SW480 (cell line): ENCODE data around the gene CLTCL1.
"Not testable (repeated sequence)": the region's sequence is repeated elsewhere in the genome, so short reads cannot be mapped to it uniquely, and the experiment has no call there.

Experiments
- DNase-seq: peaks from one replicate; pipeline ENCODE4 v3.0.0-alpha.2; 2016; ENCODE audit warnings: low spot score

CLTCL1 gene

DNA sequence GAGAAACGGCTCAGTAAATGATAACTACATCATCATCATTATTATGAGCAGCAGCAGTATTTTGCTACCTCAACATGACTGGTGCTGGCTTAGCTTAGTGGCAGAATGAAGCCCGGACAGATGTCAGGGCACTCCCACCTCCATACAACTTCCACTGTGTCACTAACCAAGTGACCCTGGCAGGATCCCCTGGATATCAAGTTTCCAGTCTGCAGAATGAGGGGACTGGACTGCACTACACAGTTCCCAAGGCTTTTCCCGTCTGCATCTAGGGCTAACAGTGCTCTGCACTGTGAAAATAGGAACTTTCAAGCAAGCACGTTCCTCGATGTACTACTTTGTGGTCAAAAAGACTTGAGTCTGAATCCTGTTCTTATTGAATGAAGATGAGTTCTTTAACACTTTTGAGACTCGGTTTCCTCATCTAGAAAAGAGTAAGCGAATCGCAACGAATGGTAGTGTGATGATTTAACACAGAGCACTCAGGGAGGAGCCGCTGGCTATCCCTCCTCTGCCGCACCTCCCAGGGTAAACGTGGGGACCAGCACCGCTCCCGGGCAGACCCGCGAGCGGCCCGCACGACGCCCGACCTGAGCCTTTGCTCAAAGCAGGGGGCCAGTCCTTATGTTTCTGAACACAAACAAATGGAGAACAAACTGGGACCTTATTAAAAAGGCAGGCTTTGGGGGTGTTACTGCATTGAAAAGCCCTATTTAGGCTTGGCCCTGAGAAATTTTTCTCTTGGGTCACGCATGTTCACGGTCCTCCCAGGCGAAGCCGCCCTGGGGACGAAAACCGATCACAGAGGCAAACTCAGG lies 910 bp downstream of the CLTCL1 start:
- no peak for DNase-seq

DNA sequence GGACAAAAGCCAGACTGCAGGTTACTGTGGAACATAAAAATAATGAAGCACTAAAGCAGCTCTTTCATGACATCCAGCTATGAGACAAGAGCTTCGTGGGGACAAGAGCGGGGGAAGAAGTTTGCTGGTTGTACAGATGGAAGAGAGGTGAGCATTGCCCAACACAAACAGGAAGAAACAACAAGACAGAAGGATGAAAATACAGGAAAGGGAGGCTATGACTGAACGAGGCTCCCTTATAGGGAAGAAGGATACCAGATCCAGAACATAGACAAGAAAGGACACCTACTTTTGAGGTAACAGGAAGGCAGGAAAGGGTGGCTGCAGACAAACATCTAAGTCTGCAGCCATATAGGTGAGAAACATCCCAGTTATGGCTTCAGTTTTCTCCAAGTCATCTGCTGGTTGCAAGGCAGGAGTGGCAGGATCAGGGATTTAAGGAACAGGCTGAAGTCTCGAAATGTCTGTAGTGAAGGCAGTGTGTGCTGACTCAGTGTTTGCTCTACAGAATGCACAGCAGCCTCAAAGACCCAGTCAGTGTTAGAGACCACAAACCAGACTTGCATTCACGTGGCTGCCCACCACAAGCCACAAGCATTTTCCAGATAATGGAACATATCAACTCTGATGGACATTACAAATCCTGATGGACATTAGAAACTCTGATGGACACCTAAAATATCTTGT lies 1.9 kb downstream of the CLTCL1 start:
- DNase-seq: peak; percentile 53

DNA sequence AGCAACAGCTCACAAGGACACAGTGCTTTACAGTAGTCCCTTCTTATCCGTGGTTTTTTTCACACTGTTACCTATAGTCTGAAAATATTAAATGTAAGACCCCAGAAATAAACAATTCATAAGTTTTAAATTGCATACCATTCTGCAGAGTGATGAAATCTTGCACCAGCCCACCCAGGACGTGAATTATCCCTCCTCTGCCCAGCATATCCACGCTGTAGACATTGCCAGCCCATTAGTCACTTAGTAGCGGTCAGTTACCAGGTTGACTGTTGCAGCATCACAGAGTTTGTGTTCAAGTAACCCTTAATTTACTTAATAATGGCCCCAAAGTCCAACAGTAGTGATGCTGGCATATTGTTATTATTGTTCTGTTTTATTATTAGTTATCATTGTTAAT lies 3.6 kb downstream of the CLTCL1 start:
- DNase-seq: peak; percentile 26

DNA sequence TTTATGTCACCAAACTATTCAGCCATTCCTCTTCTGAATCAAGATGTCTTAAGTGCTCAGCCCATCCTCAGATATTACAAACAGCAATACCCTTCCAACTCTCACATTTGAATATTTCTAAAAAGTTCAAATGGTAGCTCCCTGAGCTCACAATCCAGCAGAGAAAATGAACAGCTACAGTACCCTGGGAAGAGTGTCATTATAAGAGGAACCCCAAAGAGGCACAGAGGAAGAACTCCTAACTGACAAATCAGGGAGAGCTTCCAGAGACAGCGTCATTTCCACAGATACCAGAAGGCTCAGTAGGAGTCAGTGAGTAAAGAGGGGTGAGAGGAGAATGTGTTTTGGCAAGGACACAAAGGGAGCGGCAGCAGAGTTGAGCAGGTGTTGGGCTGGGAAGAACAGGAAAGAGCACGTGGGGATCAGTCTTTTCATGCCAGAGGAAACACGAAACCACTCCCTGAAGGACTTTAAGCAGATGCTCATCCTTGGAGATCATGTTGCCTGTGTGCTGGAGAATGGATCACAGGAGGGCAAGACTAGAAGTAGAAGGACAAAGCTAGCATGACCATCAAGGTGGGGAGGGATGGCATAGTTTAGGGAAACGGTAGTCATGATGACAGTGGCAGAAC lies 4.3 kb downstream of the CLTCL1 start:
- peak; percentile 17 for DNase-seq

DNA sequence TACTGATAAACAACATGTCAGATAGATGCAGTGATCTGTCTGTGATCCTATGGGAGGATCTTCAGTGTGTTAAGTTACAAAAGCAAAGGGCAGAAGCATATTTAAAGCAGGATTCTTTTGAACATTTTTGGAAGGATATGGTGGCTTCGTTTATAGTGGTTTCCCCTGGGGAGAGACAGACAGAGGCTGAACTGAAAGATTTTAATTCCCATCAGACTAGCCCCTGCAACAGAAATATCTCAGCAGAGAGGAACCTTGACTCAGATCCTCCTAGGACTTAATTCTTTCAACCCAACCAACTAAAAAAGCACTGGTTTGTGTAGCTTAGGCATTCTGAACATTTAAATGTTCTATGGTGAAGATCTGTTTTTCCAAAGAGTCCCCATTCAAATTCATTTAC lies 5.7 kb downstream of the CLTCL1 start:
- no peak for DNase-seq

DNA sequence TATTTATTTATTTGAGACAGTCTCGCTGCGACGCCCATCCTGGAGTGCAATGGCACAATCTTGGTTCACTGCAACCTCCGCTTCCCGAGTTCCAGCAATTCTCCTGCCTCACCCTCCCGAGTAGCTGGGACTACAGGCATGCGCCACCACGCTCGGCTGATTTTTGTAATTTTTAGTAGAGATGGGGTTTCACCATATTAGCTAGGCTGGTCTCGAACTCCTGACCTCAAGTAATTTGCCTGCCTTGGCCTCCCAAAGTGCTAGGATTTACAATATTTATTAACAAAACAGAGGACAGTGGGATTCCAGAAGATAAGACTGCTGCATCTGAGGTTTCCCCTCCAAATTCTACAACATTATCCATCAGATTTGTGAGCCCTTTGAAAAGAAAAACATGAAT lies 12.4 kb downstream of the CLTCL1 start:
- not testable (repeated sequence) for DNase-seq

DNA sequence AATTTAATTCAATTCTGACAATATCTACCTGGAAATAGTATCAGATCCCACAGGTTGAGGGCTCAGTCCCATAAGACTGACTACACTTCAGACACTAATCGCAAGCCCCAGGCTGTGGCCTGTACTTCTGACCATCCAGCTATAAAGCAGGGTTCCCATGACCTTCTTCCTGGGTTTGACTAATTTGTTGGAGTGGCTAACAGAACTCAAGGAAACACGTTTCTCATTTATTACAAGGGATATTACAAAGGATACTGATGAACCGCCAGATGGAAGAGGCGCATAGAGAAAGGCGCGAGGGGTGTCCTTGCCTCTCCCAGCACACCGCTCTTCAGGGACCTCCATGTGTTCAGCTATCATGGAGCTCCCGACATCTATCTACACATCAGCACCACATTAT lies 13.7 kb downstream of the CLTCL1 start:
- DNase-seq: no peak

DNA sequence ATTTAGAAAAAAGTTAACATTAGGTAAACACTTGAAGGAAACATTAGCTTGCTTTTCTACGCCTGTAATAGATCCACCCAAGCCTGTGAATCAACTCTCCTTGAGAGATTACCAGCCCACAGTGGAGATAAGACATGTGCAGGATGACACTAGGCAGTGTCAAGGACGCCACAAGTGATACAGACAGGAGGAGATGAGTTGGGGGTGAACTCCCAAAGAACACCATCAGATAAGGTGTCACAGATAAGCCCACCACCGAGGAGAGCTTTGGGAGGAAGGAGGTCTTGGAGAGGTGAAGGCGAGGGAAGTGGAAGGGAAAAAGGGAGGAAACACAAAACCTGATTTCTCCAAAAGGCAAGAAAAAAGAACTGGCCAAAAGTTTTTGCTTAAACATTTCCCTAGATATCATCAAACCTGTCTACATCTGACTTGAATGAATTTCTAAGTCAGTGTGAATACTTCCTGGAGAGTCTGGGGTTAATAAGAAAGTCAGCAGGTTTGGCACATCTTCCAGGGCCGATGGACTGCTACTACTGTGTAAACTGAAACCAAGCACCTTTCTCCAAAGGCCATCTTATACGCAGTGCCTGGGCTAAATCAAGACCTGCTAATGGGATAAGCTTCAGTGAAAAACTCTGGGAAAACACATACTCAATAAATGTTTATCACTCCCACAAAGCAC lies 15.5 kb downstream of the CLTCL1 start:
- DNase-seq: no peak

DNA sequence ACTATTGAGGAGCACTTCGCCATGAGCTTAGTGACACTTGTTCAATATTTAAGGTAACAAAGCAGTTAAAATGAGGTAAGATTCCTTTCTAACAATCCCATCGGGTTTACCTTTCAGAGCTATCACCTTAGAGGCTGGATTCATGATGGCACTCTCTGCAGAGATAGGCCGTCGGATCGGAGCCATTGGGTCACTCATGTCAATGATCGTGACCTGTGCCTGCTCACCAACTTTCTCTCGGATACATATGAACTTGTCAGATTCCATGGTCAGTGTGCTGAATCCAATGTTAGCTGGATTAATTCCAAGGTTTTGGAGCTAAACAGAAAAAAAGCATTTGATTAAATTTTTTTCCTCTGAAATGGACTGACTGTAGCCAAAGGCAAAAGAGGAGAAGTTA lies 16.0 kb downstream of the CLTCL1 start:
- no peak for DNase-seq

DNA sequence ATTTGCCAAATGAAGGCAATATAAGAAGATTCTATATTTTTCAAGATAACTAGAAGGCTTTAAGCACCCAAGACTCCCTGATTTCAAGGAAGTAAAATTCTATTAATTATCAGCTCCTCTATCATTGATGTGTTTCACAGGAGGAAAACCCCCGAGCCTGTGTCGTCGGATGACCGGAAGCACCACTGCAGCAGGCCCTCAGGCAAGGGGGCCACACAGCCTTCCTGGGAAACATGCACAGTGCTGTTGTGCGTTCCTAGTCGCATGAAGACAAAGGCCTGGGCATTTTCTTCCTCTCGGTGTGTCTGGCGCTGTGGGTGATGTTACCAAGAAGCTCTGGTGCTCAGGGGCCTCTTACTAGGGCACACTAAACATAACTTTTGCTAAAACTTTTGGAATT lies 16.4 kb downstream of the CLTCL1 start:
- DNase-seq: no peak

DNA sequence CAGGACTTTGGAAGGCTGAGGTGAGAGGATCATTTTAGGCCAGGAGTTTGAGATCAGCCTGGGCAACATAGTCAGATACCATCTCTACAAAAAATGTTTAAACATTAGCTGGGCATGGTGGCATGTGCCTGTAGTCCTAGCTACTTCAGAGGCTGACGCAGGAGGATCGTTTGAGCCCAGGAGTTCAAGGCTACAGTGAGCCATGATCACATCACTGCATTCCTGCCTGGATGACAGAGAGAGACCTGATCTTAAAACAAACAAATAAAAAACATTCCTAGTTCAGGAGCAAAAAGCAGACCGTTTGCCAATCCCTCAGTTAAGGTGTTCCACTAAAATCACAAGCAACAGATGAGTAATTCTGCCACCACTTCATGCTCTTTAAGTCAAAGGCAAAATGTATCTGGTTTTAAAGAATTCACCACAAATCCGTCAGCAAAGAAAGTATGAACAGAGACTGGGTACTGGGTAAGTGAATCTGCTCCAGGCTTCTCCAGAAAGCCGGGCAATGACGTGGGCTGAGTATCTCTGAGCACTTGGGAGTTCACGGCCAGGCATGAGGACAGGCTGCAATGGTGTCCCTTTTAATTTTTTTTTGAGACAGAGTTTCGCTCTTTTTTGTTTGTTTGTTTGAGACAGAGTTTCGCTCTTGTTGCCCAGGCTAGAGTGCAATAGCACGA lies 19.5 kb downstream of the CLTCL1 start:
- DNase-seq: no peak

DNA sequence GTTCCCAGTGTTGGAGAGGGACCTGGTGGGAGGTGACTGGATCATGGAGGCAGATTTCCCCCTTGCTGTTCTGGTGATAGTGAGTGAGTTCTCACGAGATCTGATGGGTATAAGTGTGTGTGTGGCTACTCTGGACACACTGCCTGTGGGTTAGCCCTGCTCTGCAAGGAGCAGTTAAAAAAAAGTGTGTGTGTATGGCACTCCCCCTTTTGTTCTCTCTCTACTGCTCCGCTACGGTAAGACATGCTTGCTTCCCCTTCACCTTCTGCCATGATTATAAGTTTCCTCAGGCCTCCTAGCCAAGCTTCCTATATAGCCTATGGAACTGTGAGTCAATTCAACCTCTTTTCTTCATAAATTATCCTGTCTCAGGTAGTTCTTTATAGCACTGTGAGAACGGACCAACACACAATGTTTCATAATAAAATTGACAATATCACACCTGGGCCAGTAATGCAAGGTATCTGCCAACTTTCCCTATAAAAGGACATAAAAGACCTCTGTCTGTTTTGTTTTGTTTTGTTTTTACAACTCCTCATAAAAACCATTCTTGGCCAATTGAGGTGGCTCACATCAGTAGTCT lies 20.2 kb downstream of the CLTCL1 start:
- no peak for DNase-seq

DNA sequence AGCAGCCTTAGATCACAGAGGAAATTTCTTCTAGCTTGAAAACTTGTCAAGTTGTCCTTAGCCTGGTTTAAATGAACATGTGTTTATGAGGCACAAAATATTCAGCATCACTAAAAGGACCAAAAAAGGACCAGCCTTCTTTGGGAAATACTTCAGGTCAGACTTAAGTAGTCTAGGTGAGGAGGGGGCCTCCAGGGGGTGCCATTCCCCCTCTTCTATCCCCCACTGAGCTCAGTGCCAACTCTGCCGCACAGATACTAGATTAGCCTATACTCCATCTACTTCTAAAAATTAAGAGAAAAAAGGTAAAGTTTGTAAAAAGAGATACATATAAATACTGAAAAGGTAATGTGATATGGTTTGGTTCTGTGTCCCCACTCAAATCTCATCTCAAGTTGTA lies 20.6 kb downstream of the CLTCL1 start:
- DNase-seq: no peak

DNA sequence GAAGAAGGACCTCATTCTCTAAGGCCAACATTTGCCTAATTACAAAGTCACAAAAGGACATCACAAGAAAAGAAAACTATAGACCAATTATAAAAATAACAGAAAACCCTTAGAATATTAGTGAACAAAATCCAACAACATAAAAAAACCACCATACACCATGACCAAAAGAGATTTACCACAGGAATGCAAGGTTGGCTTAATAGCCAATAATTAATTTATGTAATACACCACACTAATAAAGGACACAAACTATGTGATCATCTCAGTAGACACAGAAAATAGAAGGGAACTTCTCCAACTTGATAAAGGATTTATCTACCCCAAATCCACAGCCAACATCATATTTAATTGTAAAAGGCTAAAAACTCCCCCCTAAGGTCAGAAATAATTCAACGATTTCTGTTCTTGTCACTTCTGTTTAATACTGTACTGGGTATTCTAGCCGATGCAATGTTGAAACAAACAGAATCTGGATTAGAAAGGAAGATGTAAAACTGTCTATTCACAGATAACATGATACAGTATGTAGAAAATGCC lies 24.9 kb downstream of the CLTCL1 start:
- DNase-seq: no peak

DNA sequence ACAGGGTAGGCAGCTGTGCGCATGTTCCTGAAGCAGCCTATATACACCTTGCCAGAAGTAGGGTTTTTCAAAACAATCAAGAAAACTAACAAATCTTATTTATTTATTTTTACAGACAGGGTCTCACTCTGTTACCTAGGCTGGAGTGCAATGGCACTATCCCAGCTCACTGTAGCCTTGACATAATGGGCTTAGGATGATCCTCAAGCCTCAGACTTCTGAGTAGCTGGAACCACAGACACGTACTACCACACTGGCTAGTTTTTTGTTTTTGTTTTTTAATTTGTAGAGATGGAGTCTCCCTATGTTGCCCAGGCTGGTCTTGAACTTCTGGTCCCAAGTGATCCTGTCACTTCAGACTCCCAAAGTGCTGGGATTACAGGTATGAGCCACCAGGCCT lies 25.7 kb downstream of the CLTCL1 start:
- no peak for DNase-seq

DNA sequence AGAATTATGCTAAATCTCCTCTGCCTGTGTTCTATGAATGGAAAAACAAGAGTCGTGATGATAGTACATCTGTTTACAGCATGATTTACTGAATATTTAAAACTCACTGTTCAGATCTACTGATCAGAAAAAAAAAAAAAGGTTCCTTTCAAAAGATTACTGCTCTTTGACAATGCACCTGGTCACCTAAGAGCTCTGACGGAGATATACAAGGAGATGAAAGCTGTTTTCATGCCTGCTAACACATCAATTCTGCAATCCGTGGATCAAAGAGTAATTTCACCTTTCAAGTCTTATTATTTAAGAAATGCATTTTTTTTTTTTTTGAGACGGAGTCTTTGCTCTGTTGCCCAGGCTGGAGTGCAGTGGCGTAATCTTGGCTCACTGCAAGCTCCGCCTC lies 30.7 kb downstream of the CLTCL1 start:
- no peak for DNase-seq

DNA sequence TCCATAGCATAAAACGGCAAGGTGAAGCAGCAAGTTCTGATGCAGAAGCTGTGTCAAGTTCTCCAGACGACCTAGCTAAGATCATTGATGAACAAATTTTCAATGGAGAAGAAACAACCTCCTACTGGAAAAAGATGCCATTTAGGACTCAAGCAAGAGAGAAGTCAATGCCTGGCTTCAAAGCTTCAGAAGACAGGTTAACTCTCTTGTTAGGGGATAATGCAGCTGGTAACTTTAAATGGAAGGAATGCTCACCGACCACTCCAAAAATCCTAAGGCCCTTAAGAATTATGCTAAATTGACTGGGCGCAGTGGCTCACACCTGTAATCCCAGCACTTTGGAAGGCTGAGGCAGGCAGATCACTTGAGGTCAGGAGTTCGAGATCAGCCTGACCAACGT lies 31.3 kb downstream of the CLTCL1 start:
- no peak for DNase-seq

DNA sequence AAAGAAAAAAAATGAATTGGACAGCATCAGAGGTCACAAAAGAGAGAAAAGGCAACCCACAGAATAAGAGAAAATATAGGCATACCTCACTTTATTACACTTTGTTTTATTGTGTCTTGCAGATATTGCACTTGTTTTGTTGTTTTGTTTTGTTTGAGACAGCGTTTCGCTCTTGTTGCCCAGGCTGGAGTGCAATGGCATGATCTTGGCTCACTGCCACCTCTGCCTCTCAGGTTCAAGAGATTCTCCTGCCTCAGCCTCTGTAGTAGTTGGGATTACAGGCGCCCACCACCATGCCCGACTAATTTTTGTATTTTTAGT lies 32.6 kb downstream of the CLTCL1 start:
- DNase-seq: not testable (repeated sequence)

DNA sequence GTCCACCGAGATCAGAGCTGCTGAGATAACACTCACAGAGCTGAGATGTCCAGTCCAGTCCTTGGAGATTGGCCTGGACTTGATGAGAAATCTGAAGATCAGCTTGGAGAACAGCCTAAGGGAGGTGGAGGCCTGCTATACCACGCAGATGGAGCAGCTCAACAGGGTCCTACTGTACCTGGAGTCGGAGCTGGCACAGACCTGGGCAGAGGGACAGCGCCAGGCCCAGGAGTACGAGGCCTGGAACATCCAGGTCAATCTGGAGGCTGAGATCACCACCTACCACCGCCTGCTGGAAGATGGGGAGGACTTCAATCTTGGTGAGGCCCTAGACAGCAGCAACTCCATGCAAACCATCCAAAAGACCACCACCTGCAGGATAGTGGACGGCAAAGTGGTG lies 33.1 kb downstream of the CLTCL1 start:
- no peak for DNase-seq

DNA sequence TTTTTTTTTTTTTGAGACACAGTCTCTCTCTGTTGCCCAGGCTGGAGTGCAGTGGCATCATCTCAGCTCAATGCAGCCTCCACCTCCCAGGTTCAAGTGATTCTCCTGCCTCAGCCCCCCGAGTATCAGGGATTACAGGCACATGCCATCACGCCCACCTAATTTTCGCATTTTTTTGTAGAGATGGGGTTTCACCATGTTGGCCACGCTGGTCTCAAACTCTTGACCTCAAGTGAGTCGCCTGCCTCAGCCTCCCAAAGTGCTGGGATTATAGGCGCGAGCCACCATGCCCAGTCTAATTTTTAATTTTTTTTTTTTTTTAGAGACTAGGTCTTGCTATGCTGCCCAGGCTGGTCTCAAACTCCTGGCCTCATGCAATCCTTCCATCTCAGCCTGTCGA lies 35.2 kb downstream of the CLTCL1 start:
- DNase-seq: not testable (repeated sequence)

DNA sequence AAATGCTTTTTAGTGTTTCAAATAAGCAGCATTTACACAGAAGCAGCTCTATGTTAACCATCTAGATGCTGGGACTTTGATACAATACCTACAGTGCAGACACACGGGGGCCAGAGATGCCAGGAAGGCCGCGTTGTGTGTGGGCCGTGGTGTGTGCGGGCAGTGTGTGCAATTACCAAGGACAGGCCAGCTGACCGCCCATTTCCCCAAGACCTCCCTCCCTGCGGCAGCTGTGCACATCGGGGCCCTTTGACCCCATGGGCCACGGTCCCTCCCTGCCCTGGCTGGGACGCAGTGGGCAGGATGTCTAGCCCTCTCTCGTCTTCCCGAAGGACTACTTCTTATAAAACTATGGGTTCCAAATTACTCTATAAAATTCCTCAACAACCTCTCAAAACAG lies 38.4 kb downstream of the CLTCL1 start:
- DNase-seq: no peak
